A673 (cell line): ENCODE data around the gene TMEM178A.

Source experiments
- CTCF ChIP-seq: fragments of 300-800, 200-600 bp; sonication (generic); conservative IDR thresholded peaks from 2 replicates; pipeline ENCODE4 v1.5.1; 2017; ENCODE audit warnings: low read depth, mild to moderate bottlenecking, antibody characterized with exemption, low read length, moderate library complexity, mixed read lengths
- EZH2 ChIP-seq: fragments of 200-600 bp; sonication (generic); IDR thresholded peaks from 2 replicates; pipeline ENCODE4 v1.6.1; 2017; ENCODE audit warnings: borderline replicate concordance, low read depth, mild to moderate bottlenecking, mixed read lengths, antibody characterized with exemption, low read length; ENCODE audit not compliant: poor library complexity, severe bottlenecking

GRCh38 chr2:39715095-39715494, 49.4 kb downstream of the TMEM178A start:
- TF ChIP-seq EZH2 (no peak), CTCF (no peak)
